ENCODE measurements around the gene UTS2R.

DNA sequence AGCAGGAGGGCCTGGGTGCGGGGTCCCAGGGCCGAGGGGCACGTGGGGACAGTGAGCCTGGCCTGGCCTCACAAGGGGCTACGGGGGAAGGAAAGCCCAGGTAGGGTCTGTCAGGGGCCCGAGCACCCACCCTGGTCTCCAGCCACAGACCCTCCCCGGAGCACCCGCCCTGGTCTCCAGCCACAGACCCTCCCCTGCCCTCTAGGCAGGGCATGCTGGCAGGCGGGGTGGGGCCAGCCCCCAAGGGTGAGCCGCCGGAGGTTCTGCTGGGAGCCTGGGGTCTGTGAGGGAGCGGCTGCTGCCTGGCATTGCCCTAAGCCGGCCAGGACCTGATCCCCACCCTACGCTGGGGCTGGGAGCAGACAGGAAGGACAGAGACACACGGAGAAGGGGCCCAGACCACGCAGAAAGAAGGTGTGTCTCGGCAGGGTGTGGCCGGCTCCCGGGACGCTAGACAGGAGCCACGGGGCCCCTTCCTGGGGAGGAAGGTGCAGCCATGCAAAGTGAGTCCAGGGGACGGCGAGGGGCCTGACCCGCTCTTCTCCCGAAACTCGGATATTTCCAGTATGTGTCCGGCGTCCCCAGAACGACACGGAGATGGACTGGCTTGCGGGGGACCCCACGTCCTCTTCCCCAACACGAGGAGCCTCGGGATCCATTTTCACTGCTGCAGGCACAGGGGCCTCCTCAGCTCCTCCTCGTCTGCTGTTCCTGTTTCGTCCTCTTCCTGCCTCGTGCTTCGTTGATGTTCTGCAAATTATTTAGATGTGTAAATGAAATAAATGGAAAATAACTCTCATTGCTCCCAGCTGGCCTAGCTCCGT, 15.5 kb downstream of the UTS2R start:
- TF ChIP-seq, protein P1, sequence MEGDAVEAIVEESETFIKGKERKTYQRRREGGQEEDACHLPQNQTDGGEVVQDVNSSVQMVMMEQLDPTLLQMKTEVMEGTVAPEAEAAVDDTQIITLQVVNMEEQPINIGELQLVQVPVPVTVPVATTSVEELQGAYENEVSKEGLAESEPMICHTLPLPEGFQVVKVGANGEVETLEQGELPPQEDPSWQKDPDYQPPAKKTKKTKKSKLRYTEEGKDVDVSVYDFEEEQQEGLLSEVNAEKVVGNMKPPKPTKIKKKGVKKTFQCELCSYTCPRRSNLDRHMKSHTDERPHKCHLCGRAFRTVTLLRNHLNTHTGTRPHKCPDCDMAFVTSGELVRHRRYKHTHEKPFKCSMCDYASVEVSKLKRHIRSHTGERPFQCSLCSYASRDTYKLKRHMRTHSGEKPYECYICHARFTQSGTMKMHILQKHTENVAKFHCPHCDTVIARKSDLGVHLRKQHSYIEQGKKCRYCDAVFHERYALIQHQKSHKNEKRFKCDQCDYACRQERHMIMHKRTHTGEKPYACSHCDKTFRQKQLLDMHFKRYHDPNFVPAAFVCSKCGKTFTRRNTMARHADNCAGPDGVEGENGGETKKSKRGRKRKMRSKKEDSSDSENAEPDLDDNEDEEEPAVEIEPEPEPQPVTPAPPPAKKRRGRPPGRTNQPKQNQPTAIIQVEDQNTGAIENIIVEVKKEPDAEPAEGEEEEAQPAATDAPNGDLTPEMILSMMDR (IDR thresholded peaks at IDR 0.05): no peak
- TF ChIP-seq POLR2AphosphoS5 (IDR thresholded peaks at IDR 0.05) (no peak), POLR2A (IDR thresholded peaks at IDR 0.05; ENCODE audit: low read depth) (no peak), EP300 (IDR thresholded peaks at IDR 0.05) (no peak)

Data from esophagus muscularis mucosa (tissue), 4 donors.